PFSK-1 (cell line): Measurements from ENCODE around the gene MAGOH.

Experiments
- FOXP2 ChIP-seq: optimal IDR thresholded peaks from 2 replicates; pipeline ENCODE3; 2011; ENCODE audit warnings: borderline replicate concordance, control low read depth, inconsistent platforms; ENCODE audit not compliant: insufficient read depth; ENCODE audit errors: extremely low read length, extremely low read depth
- POLR2AphosphoS5 ChIP-seq: IDR thresholded peaks from 2 replicates; pipeline ENCODE4 v1.6.1; 2012; ENCODE audit warnings: low read depth, mild to moderate bottlenecking, control low read depth, low read length, moderate library complexity
- REST ChIP-seq, 2 experiments: IDR thresholded peaks; 2 replicates each; pipeline versions ENCODE4 v1.6.1 to v1.8.0; 2011 to 2012; ENCODE audit warnings: low read depth in 2 of 2, low read length in 2 of 2, control low read depth in 1 of 2, inconsistent platforms in 1 of 2, mild to moderate bottlenecking in 1 of 2, moderate library complexity in 1 of 2; ENCODE audit not compliant: insufficient read depth in 1 of 2
- SIN3A ChIP-seq: IDR thresholded peaks from 2 replicates; pipeline ENCODE4 v1.6.1; 2012; ENCODE audit warnings: mild to moderate bottlenecking, low read length, moderate library complexity, borderline replicate concordance; ENCODE audit not compliant: insufficient read depth
- TAF1 ChIP-seq: IDR thresholded peaks from 2 replicates; pipeline ENCODE4 v1.6.1; 2012; ENCODE audit warnings: low read length, control low read depth, borderline replicate concordance; ENCODE audit not compliant: insufficient read depth

MAGOH gene

GRCh38 chr1:53214376-53214940 lies 23.9 kb downstream of the MAGOH start:
- TF ChIP-seq FOXP2, result no peak

- TF ChIP-seq FOXP2 (no peak), POLR2AphosphoS5 (no peak), TAF1 (no peak), REST (IDR thresholded peaks at IDR 0.05; ENCODE audit: insufficient read depth in 1 of 2, low read depth in 2 of 2, low read length in 2 of 2) (no peak), SIN3A (no peak)
Measured at GRCh38 chr1:53210954-53211353, 27.4 kb downstream of the MAGOH start.

- TF ChIP-seq SIN3A (no peak), TAF1 (no peak), POLR2AphosphoS5 (no peak), FOXP2 (no peak), REST (IDR thresholded peaks at IDR 0.05; ENCODE audit: insufficient read depth in 1 of 2, low read depth in 2 of 2, low read length in 2 of 2) (no peak)
Measured at GRCh38 chr1:53210352-53210751, 28.0 kb downstream of the MAGOH start.

GRCh38 chr1:53207726-53208125 lies 30.6 kb downstream of the MAGOH start:
- no peak for TF ChIP-seq POLR2AphosphoS5
- TF ChIP-seq FOXP2, result no peak
- TF ChIP-seq REST (IDR thresholded peaks at IDR 0.05; ENCODE audit: insufficient read depth in 1 of 2, low read depth in 2 of 2, low read length in 2 of 2), result no peak
- TF ChIP-seq TAF1, result no peak
- no peak for TF ChIP-seq SIN3A

- no peak for TF ChIP-seq POLR2AphosphoS5
- TF ChIP-seq REST (IDR thresholded peaks at IDR 0.05; ENCODE audit: insufficient read depth in 1 of 2, low read depth in 2 of 2, low read length in 2 of 2), result no peak
Measured at GRCh38 chr1:53206735-53207379, 31.5 kb downstream of the MAGOH start.
